MG63 (cell line): ENCODE results near the gene RNF113B. TPM values are rescaled to one million over a fixed set of nuclear protein-coding genes. Genes with fewer than 3 reads are reported as not detected.

ENCODE experiments used
- DNase-seq: peaks from one replicate; pipeline ENCODE4 v3.0.0-alpha.2; 2020
- H3K27me3 ChIP-seq: fragments of 250-450 bp; sonication (Bioruptor Pico); 2 replicates; pipeline ENCODE4 v1.5.1; 2020; ENCODE audit warnings: mild to moderate bottlenecking, moderate library complexity
- H3K36me3 ChIP-seq: fragments of 250-450 bp; sonication (Bioruptor Pico); 2 replicates; pipeline ENCODE4 v1.5.1; 2020; ENCODE audit warnings: mild to moderate bottlenecking, moderate library complexity
- H3K4me3 ChIP-seq: fragments of 250-450 bp; sonication (Bioruptor Pico); 2 replicates; pipeline ENCODE4 v1.5.1; 2020; ENCODE audit warnings: mild to moderate bottlenecking, moderate library complexity
- H3K9me3 ChIP-seq: fragments of 250-450 bp; sonication (Bioruptor Pico); 2 replicates; pipeline ENCODE4 v1.5.1; 2020; ENCODE audit warnings: mild to moderate bottlenecking, moderate library complexity
- total RNA-seq: library from RNA; depleted of rRNA; stranded (reverse); fragments of >200 nt; shearing (Covaris generic); gene quantifications from 2 replicates; pipeline ENCODE4 v1.2.3, GENCODE V29; 2014; ENCODE audit warnings: low replicate concordance; rRNA removed

RNF113B gene
- total RNA-seq, 1 experiment from 2014 or later: not detected

DNA sequence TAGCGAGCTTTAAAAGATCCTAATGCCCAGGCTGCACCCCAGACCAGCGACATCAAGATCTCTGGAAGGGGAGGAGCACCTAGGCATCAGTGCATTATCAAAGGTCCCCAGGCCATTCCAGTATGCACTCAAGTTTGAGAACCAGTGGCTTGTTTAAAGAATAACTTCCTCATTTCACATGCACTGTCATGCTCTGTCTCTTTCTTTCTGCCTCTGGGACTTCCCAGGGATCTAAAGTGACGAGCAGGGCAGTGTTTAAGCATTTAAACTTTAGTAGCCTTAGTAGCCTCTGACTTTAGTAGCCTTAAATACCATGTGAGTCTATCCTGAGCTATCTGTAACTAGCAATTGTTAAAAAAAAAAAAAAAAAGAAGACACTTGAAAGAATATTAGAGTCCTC lies 43.1 kb downstream of the RNF113B start:
- no peak overlapping the region for H3K4me3 ChIP-seq
- no peaks in the 10 kb centered on the region for H3K9me3 ChIP-seq
- DNase-seq: no peak
- H3K36me3 ChIP-seq: no peaks in the 10 kb centered on the region
- H3K27me3 ChIP-seq: no peaks in the 10 kb centered on the region

DNA sequence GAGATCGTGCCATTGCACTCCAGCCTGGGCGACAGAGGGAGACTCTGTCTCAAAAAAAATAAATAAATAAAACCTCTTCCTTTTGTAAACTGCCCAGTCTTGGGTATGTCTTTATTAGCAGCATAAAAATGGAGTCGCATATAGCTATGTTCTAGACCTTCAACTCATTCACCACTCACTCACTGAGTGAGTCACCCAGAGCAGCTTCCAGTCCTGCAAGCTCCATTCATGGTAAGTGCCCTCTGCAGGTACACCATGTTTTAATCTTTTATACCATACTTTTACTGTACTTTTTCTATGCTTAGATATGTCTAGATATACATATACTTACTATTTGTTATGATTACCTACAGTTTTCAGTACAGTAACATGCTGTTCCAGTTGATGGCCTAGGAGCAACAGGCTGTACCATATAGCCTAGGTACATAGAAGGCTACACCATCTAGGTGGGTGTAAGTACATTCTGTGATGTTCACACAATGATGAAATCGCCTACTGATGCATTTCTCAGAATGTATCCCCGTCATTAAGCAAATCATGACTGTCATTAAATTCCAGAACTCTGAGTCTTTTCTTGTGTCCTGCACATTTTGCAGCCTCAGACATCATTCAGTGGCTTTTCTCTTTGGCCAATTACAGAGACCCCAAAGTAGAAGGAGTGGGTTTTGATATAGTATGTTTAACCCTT lies 47.9 kb downstream of the RNF113B start:
- DNase-seq: no peak
- Histone ChIP-seq H3K4me3 (no peak overlapping the region), H3K9me3 (no peaks in the 10 kb centered on the region), H3K36me3 (no peaks in the 10 kb centered on the region), H3K27me3 (no peaks in the 10 kb centered on the region)

Other genes with a start within 250 kb of the RNF113B start
- gene IPO5, start 223.6 kb downstream of the RNF113B start, total RNA-seq: 165 and 217 TPM in 2 replicates
- 16.0 and 46.0 TPM in 2 replicates for gene FARP1, start 34.2 kb downstream of the RNF113B start, total RNA-seq